Measurements from ENCODE around the gene PTTG1IP2. TPM values are rescaled to one million over a fixed set of nuclear protein-coding genes. Genes with fewer than 3 reads are reported as not detected.

The PTTG1IP2 gene
- total and polyA plus RNA-seq, 2 experiments from 2014 or later: not detected

GRCh38 chr7:90503367-90503766 lies 33.9 kb downstream of the PTTG1IP2 start:
- no peaks in the 10 kb centered on the region for H3K79me2 ChIP-seq (replicated peaks; ENCODE audit: insufficient read depth)
- no peak overlapping the region for H3K27ac ChIP-seq (ENCODE audit: low read depth)
- no peak overlapping the region for H3K4me3 Mint-ChIP-seq
- no peaks in the 10 kb centered on the region for H3K27me3 ChIP-seq (ENCODE audit: insufficient read depth)
- no peaks in the 10 kb centered on the region for H3K36me3 Mint-ChIP-seq (ENCODE audit: low read depth)
- no peak for DNase-seq (ENCODE audit: low spot score)
- H3K9me3 Mint-ChIP-seq: no peaks in the 10 kb centered on the region
- H3K27me3 Mint-ChIP-seq (ENCODE audit: insufficient read depth, low read depth, poor library complexity): no peaks in the 10 kb centered on the region
- H3K4me1 ChIP-seq (ENCODE audit: insufficient read depth): peaks cover 5% of the 10 kb centered on the region; the same call in 1 of the 2 replicates
- no peak for TF ChIP-seq STAT1 (IDR thresholded peaks at IDR 0.05; ENCODE audit: unreplicated experiment)
- TF ChIP-seq REST (IDR thresholded peaks at IDR 0.05; ENCODE audit: unreplicated experiment): no peak
- no peak for TF ChIP-seq ZNF331 (CRISPR knock-in tag; IDR thresholded peaks at IDR 0.05; ENCODE audit: low read depth)
- TF ChIP-seq CTCF (conservative IDR thresholded peaks at IDR 0.05; ENCODE audit: low read depth in 2 of 2): no peak
- TF ChIP-seq CREB1 (CRISPR knock-in tag; IDR thresholded peaks at IDR 0.05; ENCODE audit: low read depth): no peak
- no peak for TF ChIP-seq NANOG (IDR thresholded peaks at IDR 0.05; ENCODE audit: borderline replicate concordance)
- no peak for TF ChIP-seq ZNF462 (CRISPR knock-in tag; IDR thresholded peaks at IDR 0.05)
- no peak for TF ChIP-seq POLR2AphosphoS5 (IDR thresholded peaks at IDR 0.05; ENCODE audit: low read depth)
- no peak for TF ChIP-seq EZH2 (IDR thresholded peaks at IDR 0.05; ENCODE audit: low read depth, unreplicated experiment)
- no peak for TF ChIP-seq EZH2phosphoT487 (IDR thresholded peaks at IDR 0.05; ENCODE audit: unreplicated experiment)
- TF ChIP-seq JUNB (IDR thresholded peaks at IDR 0.05; ENCODE audit: unreplicated experiment): no peak
- no peak for TF ChIP-seq ZNF114 (CRISPR knock-in tag; IDR thresholded peaks at IDR 0.05)
- TF ChIP-seq, protein P1, sequence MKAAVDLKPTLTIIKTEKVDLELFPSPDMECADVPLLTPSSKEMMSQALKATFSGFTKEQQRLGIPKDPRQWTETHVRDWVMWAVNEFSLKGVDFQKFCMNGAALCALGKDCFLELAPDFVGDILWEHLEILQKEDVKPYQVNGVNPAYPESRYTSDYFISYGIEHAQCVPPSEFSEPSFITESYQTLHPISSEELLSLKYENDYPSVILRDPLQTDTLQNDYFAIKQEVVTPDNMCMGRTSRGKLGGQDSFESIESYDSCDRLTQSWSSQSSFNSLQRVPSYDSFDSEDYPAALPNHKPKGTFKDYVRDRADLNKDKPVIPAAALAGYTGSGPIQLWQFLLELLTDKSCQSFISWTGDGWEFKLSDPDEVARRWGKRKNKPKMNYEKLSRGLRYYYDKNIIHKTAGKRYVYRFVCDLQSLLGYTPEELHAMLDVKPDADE (IDR thresholded peaks at IDR 0.05): no peak
- H3K4me2 ChIP-seq: no peak overlapping the region
- H3K36me3 ChIP-seq (ENCODE audit: insufficient read depth): no peaks in the 10 kb centered on the region
- H3F3A ChIP-seq (replicated peaks; ENCODE audit: low read depth): no peaks in the 10 kb centered on the region
- H4K20me1 ChIP-seq (replicated peaks; ENCODE audit: insufficient read depth): no peaks in the 10 kb centered on the region
- no peak overlapping the region for H3K4me3 ChIP-seq
- no peak overlapping the region for H2AFZ ChIP-seq
- no peak for ATAC-seq
- H3K4me1 Mint-ChIP-seq: peaks cover 11% of the 10 kb centered on the region; the same call in 2 of the 3 replicates
- H3K27ac Mint-ChIP-seq: no peak overlapping the region
- peaks cover 20% of the 10 kb centered on the region for H3K9me2 ChIP-seq (ENCODE audit: insufficient read depth)

Measured in GM23338 (cell line).